Measurements from ENCODE around the gene RPL14. TPM values are rescaled to one million over a fixed set of nuclear protein-coding genes. Genes with fewer than 3 reads are reported as not detected.

Gene RPL14
- total RNA-seq, 4 donors from 2014 or later, result 170 to 330 (median 296) TPM

GRCh38 chr3:40468018-40468417 lies 10.9 kb downstream of the RPL14 start:
- intact Hi-C loops (cut with DNase I; ENCODE audit: low total_unique reads), result no loop called here
- H3K27me3 ChIP-seq, result no peaks in the 10 kb centered on the region
- peaks cover 0 to 25% of the 10 kb centered on the region in 2 donors for H3K36me3 ChIP-seq
- H3K27ac ChIP-seq, result no peak overlapping the region
- H3K4me3 ChIP-seq, result no peak overlapping the region
- no peaks in the 10 kb centered on the region for H3K9me3 ChIP-seq
- no peak for DNase-seq
- no peak for ATAC-seq
- H3K4me1 ChIP-seq, result no peaks in the 10 kb centered on the region
- in situ Hi-C loops (cut with MboI; ENCODE audit: low sequenced_read_pairs in 4 of 4), result loop anchor here in 2 of 4 donors (10.0 to 25.0 kb wide), 3 partner anchors 57 to 1281 kb away; partner anchors contain the start of genes SLC25A38 (in 1 of the 2), XIRP1 (in 1 of the 2) and ZNF621 (in 1 of the 2)
- TF ChIP-seq POLR2A (IDR thresholded peaks at IDR 0.05), result no peak
- TF ChIP-seq CTCF (IDR thresholded peaks at IDR 0.05 in 4 of 5, conservative IDR thresholded peaks at IDR 0.05 in 1 of 5), result no peak

GRCh38 chr3:40470701-40471100 lies 13.6 kb downstream of the RPL14 start:
- H3K4me3 ChIP-seq, result no peak overlapping the region
- H3K27ac ChIP-seq, result no peak overlapping the region
- no peaks in the 10 kb centered on the region for H3K9me3 ChIP-seq
- TF ChIP-seq POLR2A (IDR thresholded peaks at IDR 0.05) (no peak), CTCF (IDR thresholded peaks at IDR 0.05 in 4 of 5, conservative IDR thresholded peaks at IDR 0.05 in 1 of 5) (no peak)
- intact Hi-C loops (cut with DNase I; ENCODE audit: low total_unique reads), result no loop called here
- H3K4me1 ChIP-seq, result no peaks in the 10 kb centered on the region
- DNase-seq (no peak), ATAC-seq (no peak)
- no peaks in the 10 kb centered on the region for H3K36me3 ChIP-seq
- H3K27me3 ChIP-seq, result no peaks in the 10 kb centered on the region
- in situ Hi-C loops (cut with MboI; ENCODE audit: low sequenced_read_pairs in 4 of 4), result loop anchor here in 2 of 4 donors (25.0 kb wide), 2 partner anchors 1083 to 1283 kb away; partner anchors contain the start of genes SLC25A38 (in 1 of the 2) and XIRP1 (in 1 of the 2)

GRCh38 chr3:40476478-40477470 lies 19.6 kb downstream of the RPL14 start, which contains the start of gene ZNF619:
Gene ZNF619 (plus strand): TSS chr3:40477122. CDS start chr3:40477980, 858 bp downstream.
- no peaks in the 10 kb centered on the region for H3K9me3 ChIP-seq
- H3K4me1 ChIP-seq, result peaks cover 4 to 6% of the 10 kb centered on the region in 2 donors
- TF ChIP-seq CTCF (IDR thresholded peaks at IDR 0.05 in 4 of 5, conservative IDR thresholded peaks at IDR 0.05 in 1 of 5), result no peak
- TF ChIP-seq POLR2A (IDR thresholded peaks at IDR 0.05), result peak in 1 of 2 donors; percentile 17
- no peaks in the 10 kb centered on the region for H3K27me3 ChIP-seq
- peaks cover 0 to 26% of the 10 kb centered on the region in 2 donors for H3K36me3 ChIP-seq
- ATAC-seq, result peak; percentile 91 to 95
- intact Hi-C loops (cut with DNase I; ENCODE audit: low total_unique reads), result loop anchor here (1.0 to 2.0 kb wide), 3 partner anchors 24 to 48 kb away; partner anchors contain the start of gene ZNF621
- in situ Hi-C loops (cut with MboI; ENCODE audit: low sequenced_read_pairs in 4 of 4), result no loop called here
- peak; percentile 52 to 76 for DNase-seq
- peak within 1 kb of the TSS; percentile 72 to 98 (median 88) for H3K4me3 ChIP-seq
- peak within 1 kb of the TSS; percentile 77 to 90 (median 80) for H3K27ac ChIP-seq

- peak in 1 of 2 donors; percentile 55 for ATAC-seq
- TF ChIP-seq POLR2A (IDR thresholded peaks at IDR 0.05) (no peak), CTCF (IDR thresholded peaks at IDR 0.05 in 4 of 5, conservative IDR thresholded peaks at IDR 0.05 in 1 of 5) (no peak)
- peak overlapping the region; percentile 72 to 98 (median 88) for H3K4me3 ChIP-seq
- in situ Hi-C loops (cut with MboI; ENCODE audit: low sequenced_read_pairs in 4 of 4), result no loop called here
- no peaks in the 10 kb centered on the region for H3K27me3 ChIP-seq
- peaks cover 4 to 6% of the 10 kb centered on the region in 2 donors for H3K4me1 ChIP-seq
- intact Hi-C loops (cut with DNase I; ENCODE audit: low total_unique reads), result loop anchor here (1.0 to 2.0 kb wide), 3 partner anchors 25 to 47 kb away; partner anchors contain the start of gene ZNF621
- peaks cover 0 to 35% of the 10 kb centered on the region in 2 donors for H3K36me3 ChIP-seq
- peak in 1 of 2 donors; percentile 14 for DNase-seq
- H3K9me3 ChIP-seq, result no peaks in the 10 kb centered on the region
- H3K27ac ChIP-seq, result peak overlapping the region; percentile 77 to 90 (median 80)
These were observed 20.5 kb downstream of the RPL14 start for GRCh38 chr3:40477666-40478065.
